ENCODE results near the gene MORN1. TPM values are rescaled to one million over a fixed set of nuclear protein-coding genes. Genes with fewer than 3 reads are reported as not detected.

Gene MORN1
- total and polyA plus RNA-seq, 2 of the 4 experiments (the other 2 are of a cell fraction): 3.0 to 4.2 TPM

GRCh38 chr1:2299131-2299627 lies 92.2 kb downstream of the MORN1 start:
- no peak overlapping the region for H2BK15ac ChIP-seq (ENCODE audit: low read depth, low read length)
- H3K4me1 ChIP-seq (ENCODE audit: control insufficient read depth, insufficient read depth, low read length): peaks cover 35% of the 10 kb centered on the region
- TF ChIP-seq SMC3 (IDR thresholded peaks at IDR 0.05; ENCODE audit: low read depth, low read length) (no peak), NFE2L2 (IDR thresholded peaks at IDR 0.05; ENCODE audit: low read depth, low read length) (no peak), MXI1 (IDR thresholded peaks at IDR 0.05; ENCODE audit: borderline replicate concordance, low read depth, low read length) (no peak), ELK1 (IDR thresholded peaks at IDR 0.05; ENCODE audit: borderline replicate concordance, low read depth, low read length) (no peak), BHLHE40 (IDR thresholded peaks at IDR 0.05; ENCODE audit: low read depth, low read length) (no peak), FOS (IDR thresholded peaks at IDR 0.05; ENCODE audit: low read depth, low read length) (no peak), MAFK (IDR thresholded peaks at IDR 0.05; ENCODE audit: low read depth, low read length) (no peak), CHD1 (IDR thresholded peaks at IDR 0.05; ENCODE audit: low read depth, low read length) (no peak), CEBPB (IDR thresholded peaks at IDR 0.05; ENCODE audit: low read depth, low read length) (no peak), RFX5 (IDR thresholded peaks at IDR 0.05; ENCODE audit: low read depth, low read length) (no peak), CTCF (conservative IDR thresholded peaks at IDR 0.05; ENCODE audit: low read depth, low read length) (no peak), RAD21 (IDR thresholded peaks at IDR 0.05; ENCODE audit: low read length) (no peak), MAZ (IDR thresholded peaks at IDR 0.05; ENCODE audit: borderline replicate concordance, low read depth, low read length) (no peak), POLR2A (IDR thresholded peaks at IDR 0.05; ENCODE audit: low read depth, low read length) (no peak), USF2 (IDR thresholded peaks at IDR 0.05; ENCODE audit: low read depth, low read length) (no peak)
- WGBS, 2 experiments (ENCODE audit: extremely low coverage in 2 of 2, insufficient read length in 1 of 2): 43% methylated on average over 13 of the region's 24 CpGs; no CpG with 5 or more reads in 1 of the 2 experiments
- H3K79me1 ChIP-seq (ENCODE audit: low read depth in 1 of 2, low read length in 2 of 2): peaks cover 5 to 91% of the 10 kb centered on the region in 2 experiments
- no TSS peak for BruUV-seq (replicated peaks)
- H2BK5ac ChIP-seq (ENCODE audit: low read depth, low read length, poor library complexity, severe bottlenecking): peak overlapping the region; percentile 34
- intact Hi-C loops (cut with micrococcal nuclease) (no loop called here), in situ Hi-C loops (cut with MboI; ENCODE audit: low sequenced_read_pairs) (loop anchor here (5.0 kb wide), 1 partner anchor 62 kb away; no protein-coding TSS in a partner anchor), dilution Hi-C loops (cut with HindIII; ENCODE audit: low sequenced_read_pairs, unreplicated experiment) (no loop called here)
- no peak overlapping the region for H3K9ac ChIP-seq (ENCODE audit: low read depth, low read length)
- peaks cover 18% of the 10 kb centered on the region; the same call in 1 of the 2 replicates for H3K36me3 ChIP-seq (ENCODE audit: control insufficient read depth, insufficient read depth, low read length)
- peak overlapping the region; percentile 8 for H3K4ac ChIP-seq (ENCODE audit: low read depth, low read length)
- H3K4me2 ChIP-seq (ENCODE audit: low read depth, low read length): peak overlapping the region; percentile 51; the same call in 1 of the 2 replicates
- H4K5ac ChIP-seq (ENCODE audit: low read depth, low read length): no peak overlapping the region
- H3K27me3 ChIP-seq (ENCODE audit: control insufficient read depth, insufficient read depth, low read length): no peaks in the 10 kb centered on the region
- H4K8ac ChIP-seq (ENCODE audit: low read depth in 2 of 2, low read length in 2 of 2): 0 out of 4 replicates have a peak overlapping the region, but pooled peaks have one; percentile 2 to 45
- peaks cover 33% of the 10 kb centered on the region for H3K9me1 ChIP-seq (ENCODE audit: insufficient read depth, low read length)
- DNase-seq: no peak
- H2AFZ ChIP-seq (replicated peaks; ENCODE audit: low read length, poor library complexity): no peak overlapping the region
- H2AK5ac ChIP-seq (ENCODE audit: low read depth, low read length): peak overlapping the region; percentile 51; the same call in 1 of the 2 replicates
- H4K20me1 ChIP-seq (ENCODE audit: insufficient read depth, low read length): peaks cover 88% of the 10 kb centered on the region
- no peak overlapping the region for H3K56ac ChIP-seq (ENCODE audit: extremely low read depth, insufficient read depth, low read length)
- ChIA-PET POLR2A (ENCODE audit: unreplicated experiment) (no interaction called here), CTCF (no interaction called here)
- H2BK20ac ChIP-seq (ENCODE audit: low read depth, low read length): no peak overlapping the region
- peak overlapping the region; percentile 20; the same call in 1 of the 2 replicates for H3K23ac ChIP-seq (ENCODE audit: low read depth, low read length)
- ATAC-seq (ENCODE audit: low read depth): peak; percentile 6; the same call in 1 of the 2 replicates
- H3K27ac ChIP-seq (ENCODE audit: insufficient read depth, low read length): peak overlapping the region; percentile 20; the same call in 1 of the 2 replicates
- H2BK120ac ChIP-seq (ENCODE audit: low read depth, low read length): peak overlapping the region; percentile 6; the same call in 1 of the 2 replicates
- peak overlapping the region; percentile 50 for H3K14ac ChIP-seq (replicated peaks; ENCODE audit: low read depth, low read length)
- no peak overlapping the region for H3K4me3 ChIP-seq (ENCODE audit: insufficient read depth, low read depth, low read length)
- H3K9me3 ChIP-seq (ENCODE audit: control insufficient read depth, insufficient read depth, low read length): no peaks in the 10 kb centered on the region
- peak overlapping the region; percentile 66 for H2AK9ac ChIP-seq (replicated peaks; ENCODE audit: low read depth, low read length, poor library complexity)
- H4K91ac ChIP-seq (ENCODE audit: insufficient read depth, low read depth, low read length): peak overlapping the region; percentile 4
- no peak overlapping the region; the same call in 1 of the 2 replicates for H3K18ac ChIP-seq (ENCODE audit: low read depth, low read length)

All from IMR-90 (cell line).